Hepatocyte (in vitro differentiated cells): ENCODE data around the gene SMAP1. TPM values are rescaled to one million over a fixed set of nuclear protein-coding genes. Genes with fewer than 3 reads are reported as not detected.

Experiments used
- DNase-seq: peaks from one replicate; pipeline ENCODE4 v3.0.0-alpha.2; 2016; ENCODE audit warnings: low spot score
- H2AFZ ChIP-seq: fragments of 200-600 bp; sonication (generic); 2 replicates; pipeline ENCODE4 v1.6.0; 2016; ENCODE audit warnings: antibody characterized with exemption, mild to moderate bottlenecking
- H3K27ac ChIP-seq: fragments of 200-600 bp; sonication (generic); 2 replicates; pipeline ENCODE4 v1.5.1; 2016; ENCODE audit warnings: mild to moderate bottlenecking
- H3K27me3 ChIP-seq: fragments of 200-600 bp; sonication (generic); 2 replicates; pipeline ENCODE4 v1.6.1; 2016
- H3K36me3 ChIP-seq: fragments of 200-600 bp; sonication (generic); replicated peaks from 2 replicates; pipeline ENCODE4 v1.5.1; 2016; ENCODE audit warnings: low read depth; ENCODE audit not compliant: insufficient read depth
- H3K4me1 ChIP-seq: fragments of 200-600 bp; sonication (generic); 2 replicates; pipeline ENCODE4 v1.5.1; 2016; ENCODE audit warnings: mild to moderate bottlenecking, moderate library complexity; ENCODE audit not compliant: insufficient read depth
- H3K4me2 ChIP-seq: fragments of 200-600 bp; sonication (generic); 2 replicates; pipeline ENCODE4 v1.6.0; 2016
- H3K4me3 ChIP-seq: fragments of 200-600 bp; sonication (generic); 2 replicates; pipeline ENCODE4 v1.5.1; 2016; ENCODE audit warnings: mild to moderate bottlenecking
- H3K79me2 ChIP-seq: fragments of 200-600 bp; sonication (generic); 2 replicates; pipeline ENCODE4 v1.6.0; 2017; ENCODE audit warnings: mild to moderate bottlenecking
- H3K9me2 ChIP-seq: fragments of 200-600 bp; sonication (generic); replicated peaks from 2 replicates; pipeline ENCODE4 v1.6.0; 2017; ENCODE audit warnings: mild to moderate bottlenecking; ENCODE audit not compliant: insufficient read depth
- H3K9me3 ChIP-seq: fragments of 200-600 bp; sonication (generic); 2 replicates; pipeline ENCODE4 v1.5.1; 2016; ENCODE audit warnings: low read depth, mild to moderate bottlenecking
- H4K20me1 ChIP-seq: fragments of 200-600 bp; sonication (generic); 2 replicates; pipeline ENCODE4 v1.6.0; 2016; ENCODE audit warnings: mild to moderate bottlenecking; ENCODE audit not compliant: insufficient read depth, poor library complexity, severe bottlenecking
- CTCF ChIP-seq: fragments of 200-600 bp; sonication (generic); IDR thresholded peaks from 2 replicates; pipeline ENCODE4 v1.5.1; 2016; ENCODE audit warnings: antibody characterized with exemption, mild to moderate bottlenecking; ENCODE audit not compliant: poor library complexity
- EZH2 ChIP-seq: fragments of 200-600 bp; sonication (generic); IDR thresholded peaks from 2 replicates; pipeline ENCODE4 v1.6.1; 2016; ENCODE audit warnings: antibody characterized with exemption, mild to moderate bottlenecking, borderline replicate concordance
- EZH2phosphoT487 ChIP-seq: fragments of 200-600 bp; sonication (generic); IDR thresholded peaks from one replicate; pipeline ENCODE4 v1.6.1; 2018; ENCODE audit warnings: antibody characterized with exemption, mild to moderate bottlenecking, low read depth, moderate library complexity; ENCODE audit not compliant: unreplicated experiment, severe bottlenecking
- WGBS: methylation state at CpG from one replicate; pipeline ENCODE4 v1.1.6; 2016; ENCODE audit warnings: low lambda C conversion rate; ENCODE audit errors: missing lambda C conversion rate; 5-methylcytosine and 5-hydroxymethylcytosine counted together
- polyA plus RNA-seq: library from polyadenylated mRNA; unstranded; fragments of >200 nt; fragmentation: Nextera tagmentation; extraction: Ambion mirVana; gene quantifications from 2 replicates; pipeline ENCODE4 v1.2.1, GENCODE V29; 2016
- total RNA-seq: library from RNA; depleted of rRNA; stranded (reverse); fragments of >200 nt; gene quantifications from 2 replicates; pipeline ENCODE4 v1.2.3, GENCODE V29; 2014

The SMAP1 gene
- total and polyA plus RNA-seq, 2 experiments from 2014 or later: 28.2 to 42.4 TPM

GRCh38 chr6:70714716-70715257 lies 47.1 kb downstream of the SMAP1 start:
- Histone ChIP-seq H3K9me3 (peaks cover 9% of the 10 kb centered on the region), H3K27ac (no peak overlapping the region), H3K4me3 (no peak overlapping the region), H3K79me2 (peaks cover 97% of the 10 kb centered on the region), H3K4me1 (no peaks in the 10 kb centered on the region), H3K9me2 (no peaks in the 10 kb centered on the region), H4K20me1 (peaks cover 4% of the 10 kb centered on the region), H3K27me3 (no peaks in the 10 kb centered on the region), H2AFZ (no peak overlapping the region), H3K36me3 (no peaks in the 10 kb centered on the region), H3K4me2 (no peak overlapping the region)
- no peak for DNase-seq
- TF ChIP-seq EZH2: no peak
- no peak for TF ChIP-seq CTCF
- TF ChIP-seq EZH2phosphoT487: no peak

DNA sequence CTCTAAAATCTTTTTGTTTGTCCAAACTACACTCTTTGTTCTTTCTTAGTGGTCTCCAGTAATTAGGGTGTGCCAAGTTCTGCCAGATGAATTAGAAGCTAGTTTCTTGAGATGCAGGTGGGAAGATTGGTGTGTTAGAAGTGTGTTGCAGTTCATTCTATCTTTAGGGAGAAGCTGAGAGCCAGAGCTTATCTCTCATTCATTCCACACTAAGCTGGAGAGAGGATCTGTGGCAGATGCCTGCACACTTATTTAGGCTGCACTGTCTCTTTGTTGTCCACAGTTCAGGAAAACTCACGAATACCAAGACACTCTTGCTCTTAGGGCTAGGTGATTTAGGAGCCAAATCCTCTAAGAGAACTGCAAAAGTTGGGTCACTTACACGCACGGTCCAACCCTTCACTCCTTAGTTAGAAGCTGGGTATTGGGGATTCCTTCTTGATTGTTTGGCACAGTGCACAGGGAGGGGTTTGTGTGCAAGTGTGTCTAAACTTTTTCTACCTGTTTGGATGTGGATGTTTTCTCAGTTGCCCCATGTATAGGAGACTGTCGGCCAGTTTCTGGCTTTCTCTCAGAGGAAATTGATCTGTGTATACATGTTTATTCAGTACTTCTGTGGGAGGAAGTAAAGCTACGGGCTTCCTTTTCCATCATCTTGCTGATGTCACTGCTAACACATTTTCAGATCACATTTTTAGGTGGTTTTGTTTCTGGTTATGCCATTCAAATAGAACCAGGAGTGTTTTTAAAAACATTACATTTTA lies 49.5 kb downstream of the SMAP1 start:
- Histone ChIP-seq H3K27ac (no peak overlapping the region), H3K9me3 (peaks cover 9% of the 10 kb centered on the region), H3K36me3 (no peaks in the 10 kb centered on the region), H2AFZ (no peak overlapping the region), H3K27me3 (no peaks in the 10 kb centered on the region), H4K20me1 (peaks cover 9% of the 10 kb centered on the region), H3K4me2 (no peak overlapping the region), H3K79me2 (peaks cover 92% of the 10 kb centered on the region), H3K4me3 (no peak overlapping the region), H3K4me1 (no peaks in the 10 kb centered on the region), H3K9me2 (no peaks in the 10 kb centered on the region)
- DNase-seq: no peak
- TF ChIP-seq EZH2phosphoT487 (no peak), EZH2 (no peak), CTCF (no peak)
- WGBS: 82% methylated on average over 5 of the region's 5 CpGs

DNA sequence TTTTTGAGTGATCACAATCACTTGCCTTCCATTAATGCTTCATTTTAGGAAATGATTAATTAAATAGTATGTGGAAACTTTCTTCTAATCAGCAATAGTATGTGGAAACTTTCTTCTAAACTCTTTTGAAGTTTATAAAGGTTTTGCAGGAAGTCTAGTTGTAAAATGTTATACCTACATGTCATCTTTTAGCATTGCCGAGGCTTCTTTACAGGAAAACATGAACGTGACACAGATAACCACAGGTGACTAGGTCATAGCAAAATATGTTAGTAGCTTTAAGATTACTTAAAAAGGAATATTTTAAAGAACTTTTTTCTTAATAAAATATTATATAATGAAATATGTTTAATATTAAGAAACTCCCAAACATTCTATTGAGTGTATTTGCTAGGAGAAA lies 56.8 kb downstream of the SMAP1 start:
- TF ChIP-seq CTCF (no peak), EZH2phosphoT487 (no peak), EZH2 (no peak)
- peaks cover 5% of the 10 kb centered on the region for H4K20me1 ChIP-seq

More for the DNA sequence above, 56.8 kb downstream of the SMAP1 start:
- Histone ChIP-seq H2AFZ (no peak overlapping the region), H3K4me2 (no peak overlapping the region), H3K9me3 (no peaks in the 10 kb centered on the region), H3K79me2 (peaks cover 60% of the 10 kb centered on the region), H3K4me1 (no peaks in the 10 kb centered on the region), H3K27me3 (no peaks in the 10 kb centered on the region), H3K27ac (no peak overlapping the region), H3K36me3 (no peaks in the 10 kb centered on the region), H3K4me3 (no peak overlapping the region), H3K9me2 (no peaks in the 10 kb centered on the region)
- DNase-seq: no peak
- 85% methylated on average over 2 of the region's 2 CpGs for WGBS
